CD4-positive, alpha-beta T cell treated with Interleukin-15 for 4 hours (primary cell): ENCODE measurements around the gene MBD1.
"Not testable (repeated sequence)": the region's sequence is repeated elsewhere in the genome, so short reads cannot be mapped to it uniquely, and the experiment has no call there.

ENCODE experiments used
- DNase-seq: peaks from one replicate; pipeline ENCODE4 v3.0.0-alpha.2; 2020; ENCODE audit warnings: low spot score

MBD1 gene

DNA sequence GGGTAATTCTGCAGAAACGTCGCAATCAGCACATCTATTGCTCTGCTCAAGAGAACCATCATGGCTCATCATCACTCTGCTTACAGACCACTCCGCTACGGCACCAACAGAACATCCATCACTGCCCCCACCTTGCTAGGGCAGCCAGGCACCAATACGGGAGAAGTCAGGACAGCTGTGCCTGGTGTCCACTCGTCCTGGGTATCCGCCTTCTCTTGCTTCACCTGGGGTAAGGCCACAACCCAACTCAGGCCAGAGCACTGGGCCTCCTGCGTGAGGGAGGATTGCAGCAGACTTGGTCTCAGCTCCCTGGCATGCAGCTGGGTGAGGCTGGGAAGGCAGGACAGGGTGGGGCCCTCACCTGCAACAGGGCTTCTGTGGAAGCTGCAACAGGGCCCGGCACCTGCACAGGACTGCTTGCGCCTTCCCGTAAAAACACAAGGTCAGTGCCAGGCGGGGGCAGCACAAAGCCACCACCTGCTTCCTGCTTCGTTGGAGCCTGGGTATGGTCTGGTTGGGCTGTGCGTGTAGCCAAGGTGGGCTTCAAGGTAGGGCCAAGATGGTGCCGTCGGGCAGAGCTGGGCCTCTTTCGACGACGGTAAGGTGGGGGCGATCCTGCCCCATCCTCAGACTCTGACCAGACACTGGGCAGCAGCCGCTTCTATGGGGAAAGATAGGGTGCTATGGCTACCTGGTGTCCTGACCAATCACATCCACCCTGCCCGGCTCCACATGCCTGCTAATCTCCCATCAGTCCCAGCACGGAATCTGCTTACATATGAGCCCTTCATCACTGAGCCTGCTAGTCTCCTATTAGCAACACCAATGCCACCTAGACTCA is 7.9 kb downstream of the MBD1 start:
- DNase-seq: no peak

DNA sequence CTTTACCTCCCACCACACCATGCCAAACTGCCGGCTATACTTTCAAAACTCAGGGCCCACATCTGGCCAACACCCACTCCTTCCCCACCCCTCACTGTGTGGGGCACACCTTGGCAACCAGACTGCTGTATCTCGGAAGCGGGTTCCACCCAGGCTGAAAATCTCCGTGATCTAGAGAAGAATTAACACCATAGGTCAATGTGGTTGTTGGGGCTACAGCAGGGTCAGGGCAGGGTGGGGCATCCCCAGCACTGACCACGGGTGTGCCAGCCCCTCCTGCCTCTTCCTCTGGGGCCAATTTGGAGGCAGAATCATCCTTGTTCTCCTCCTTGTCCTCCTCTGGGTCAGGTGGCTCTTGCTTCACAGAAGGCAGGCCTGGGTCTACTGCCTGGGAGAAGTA is 8.8 kb downstream of the MBD1 start:
- DNase-seq: no peak

GRCh38 chr18:50268022-50268747 is 13.1 kb downstream of the MBD1 start:
- peak; percentile 83 for DNase-seq

- peak; percentile 83 for DNase-seq
Measured at GRCh38 chr18:50266248-50266704, 15.0 kb downstream of the MBD1 start, which contains the start of gene CFAP53. CFAP53 (minus strand) TSS chr18:50266495; CDS start chr18:50266404, 91 bp downstream.

DNA sequence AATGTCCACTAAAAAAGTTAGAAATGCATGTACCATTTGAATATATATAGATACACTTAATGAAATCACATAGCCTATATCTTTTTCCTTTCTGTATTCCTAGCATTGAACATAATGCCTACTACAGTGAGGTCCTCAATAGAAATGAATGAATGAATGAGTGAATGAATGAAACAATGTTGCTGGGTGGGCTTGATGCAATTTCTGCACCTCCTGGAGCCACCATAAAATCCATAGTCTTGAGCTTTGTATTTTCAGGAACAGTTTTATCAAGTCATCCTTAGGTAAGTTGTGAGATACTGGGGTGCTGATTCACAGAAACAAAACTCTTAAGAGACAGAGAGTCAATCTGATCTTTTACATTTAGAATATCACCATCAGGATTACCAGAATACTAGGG is 18.3 kb downstream of the MBD1 start:
- no peak for DNase-seq

DNA sequence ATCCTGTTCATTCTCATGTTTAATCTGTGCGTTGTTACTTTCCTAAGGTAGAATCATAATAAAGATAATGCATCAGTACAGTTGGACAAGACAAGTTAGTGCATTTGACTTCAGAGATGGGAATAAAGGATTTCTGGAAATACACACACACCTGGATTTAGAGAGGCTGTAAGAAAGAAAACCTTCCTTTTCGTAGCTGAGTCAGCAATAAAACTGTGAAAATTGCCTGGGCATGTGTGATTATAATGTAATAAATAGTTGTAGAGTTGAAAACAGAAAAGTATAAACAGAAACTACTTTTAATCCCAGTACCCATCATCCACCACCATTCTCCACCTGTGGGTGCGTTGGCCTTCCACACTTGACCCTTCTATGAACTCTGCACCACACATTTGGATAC is 30.4 kb downstream of the MBD1 start:
- no peak for DNase-seq

- no peak for DNase-seq
Measured at GRCh38 chr18:50249576-50249975, 31.7 kb downstream of the MBD1 start.

GRCh38 chr18:50247561-50247960 is 33.8 kb downstream of the MBD1 start:
- DNase-seq: no peak

GRCh38 chr18:50241768-50242167 is 39.6 kb downstream of the MBD1 start:
- DNase-seq: not testable (repeated sequence)

DNA sequence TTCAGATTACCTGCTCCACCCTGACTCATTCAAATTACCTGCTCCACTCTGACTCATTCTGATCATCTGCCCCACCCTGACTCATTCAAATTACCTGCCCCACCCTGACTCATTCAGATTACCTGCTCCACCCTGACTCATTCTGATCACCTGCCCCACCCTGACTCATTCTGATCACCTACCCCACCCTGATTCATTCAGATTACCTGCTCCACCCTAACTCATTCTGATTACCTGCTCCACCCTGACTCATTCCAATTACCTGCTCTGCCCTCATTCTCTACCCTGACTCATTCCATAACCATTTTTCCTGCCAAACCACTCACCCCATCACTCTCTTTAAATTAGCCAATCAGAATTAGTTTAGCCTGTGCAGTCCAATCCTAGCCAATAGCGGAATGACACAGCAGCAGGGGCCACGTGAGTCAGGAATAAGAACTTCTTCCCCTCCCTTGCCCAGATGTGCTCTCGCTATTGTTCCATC is 41.2 kb downstream of the MBD1 start:
- DNase-seq: no peak

GRCh38 chr18:50232419-50232818 is 48.9 kb downstream of the MBD1 start:
- no peak for DNase-seq

DNA sequence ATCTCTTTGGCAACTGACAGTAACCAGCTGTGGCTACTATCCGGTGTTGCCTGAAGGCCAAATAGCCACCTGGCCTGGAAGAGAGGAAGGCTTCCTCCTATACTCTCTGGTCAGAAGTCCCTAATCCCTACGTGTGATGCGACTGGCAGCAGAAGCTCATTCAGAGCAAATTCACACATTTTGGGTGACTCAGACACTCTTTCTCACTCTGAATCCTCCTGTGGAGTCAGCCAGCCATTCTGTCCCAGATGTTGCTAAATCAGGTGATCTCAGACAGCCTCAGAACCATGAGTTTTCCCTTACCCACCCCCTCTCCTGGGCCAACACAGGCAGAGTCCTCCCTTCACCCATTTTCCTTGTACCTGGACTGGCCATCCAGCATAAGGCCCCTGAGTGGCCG is 49.7 kb downstream of the MBD1 start:
- DNase-seq: no peak

DNA sequence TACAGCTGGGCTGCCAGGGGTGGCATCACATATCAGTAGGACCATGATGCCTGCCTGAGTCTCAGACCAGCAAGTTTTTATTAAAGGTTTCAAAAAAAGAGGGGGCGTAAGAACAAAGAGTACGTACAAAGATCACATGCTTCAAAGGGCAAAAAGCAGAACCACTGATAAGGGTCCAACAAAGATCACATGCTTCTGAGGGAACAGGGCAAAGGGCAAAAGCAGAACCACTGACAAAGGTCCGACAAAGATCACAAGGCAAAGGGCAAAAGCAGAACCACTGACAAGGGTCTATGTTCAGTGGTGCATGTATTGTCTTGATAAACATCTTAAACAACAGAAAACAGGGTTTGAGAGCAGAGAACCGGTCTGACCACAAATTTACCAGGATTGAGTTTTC is 61.1 kb downstream of the MBD1 start:
- not testable (repeated sequence) for DNase-seq
